GM10266 (cell line): Measurements from ENCODE around the gene TRPM2.

Experiments
- DNase-seq: peaks from one replicate; pipeline ENCODE4 v3.0.0; 2012; ENCODE audit errors: extremely low spot score
- CTCF ChIP-seq: IDR thresholded peaks from 2 replicates; pipeline ENCODE4 v1.5.1; 2012; ENCODE audit warnings: mild to moderate bottlenecking, low read depth; ENCODE audit not compliant: control insufficient read depth, insufficient read depth; ENCODE audit errors: missing control alignments

Gene TRPM2

GRCh38 chr21:44448651-44449131, 95.3 kb downstream of the TRPM2 start:
- no peak for DNase-seq
- no peak for TF ChIP-seq CTCF

- no peak for DNase-seq
- TF ChIP-seq CTCF: no peak
These were observed 96.3 kb downstream of the TRPM2 start for GRCh38 chr21:44449473-44450363.

GRCh38 chr21:44450402-44450801, 97.0 kb downstream of the TRPM2 start:
- DNase-seq: no peak
- no peak for TF ChIP-seq CTCF

GRCh38 chr21:44450999-44451398, 97.6 kb downstream of the TRPM2 start:
- no peak for TF ChIP-seq CTCF
- DNase-seq: no peak

GRCh38 chr21:44453120-44453519, 99.7 kb downstream of the TRPM2 start:
- no peak for DNase-seq
- TF ChIP-seq CTCF: no peak

GRCh38 chr21:44454058-44454457, 100.6 kb downstream of the TRPM2 start:
- DNase-seq: no peak
- no peak for TF ChIP-seq CTCF
